Body of pancreas (tissue), 4 donors: ENCODE data around the gene KIF3B. TPM values are rescaled to one million over a fixed set of nuclear protein-coding genes. Genes with fewer than 3 reads are reported as not detected.
A peak's percentile ranks its signal among the peaks of the same experiment; 100 is the strongest.

Experiments used
- ATAC-seq: fragments of 150-250 bp; one replicate; pipeline ENCODE4 v1.9.1; 2016
- DNase-seq, 4 donors: peaks; one replicate each; pipeline ENCODE4 v3.0.0-alpha.2; 2019
- H3K27ac ChIP-seq, 4 donors: fragments of 200-600 bp; sonication (generic); 1 replicate in 3 of 4; 2 replicates in 1 of 4; pipeline versions ENCODE4 v1.5.1 to v1.6.1; 2016 to 2019; ENCODE audit warnings: mild to moderate bottlenecking in 1 of 4, mixed read lengths in 1 of 4, moderate library complexity in 1 of 4
- H3K27me3 ChIP-seq, 2 donors: fragments of 200-600 bp; sonication (generic); one replicate each; pipeline ENCODE4 v1.6.0; 2016; ENCODE audit warnings: mild to moderate bottlenecking in 1 of 2
- H3K36me3 ChIP-seq, 2 donors: fragments of 200-600 bp; sonication (generic); replicated peaks in 1 of 2; 2 replicates each; pipeline ENCODE4 v1.5.1; 2016; ENCODE audit warnings: low read depth in 2 of 2; ENCODE audit not compliant: insufficient read depth in 1 of 2
- H3K4me1 ChIP-seq: fragments of 200-600 bp; sonication (generic); one replicate; pipeline ENCODE4 v1.6.0; 2016
- H3K4me3 ChIP-seq, 2 donors: fragments of 200-600 bp; sonication (generic); 1 replicate in 1 of 2; 2 replicates in 1 of 2; pipeline ENCODE4 v1.5.1; 2016 to 2019
- H3K9me3 ChIP-seq, 3 donors: fragments of 200-600 bp; sonication (generic); 1 replicate in 2 of 3; 2 replicates in 1 of 3; pipeline ENCODE4 v1.5.1; 2016
- CTCF ChIP-seq, 7 experiments: fragments of 450-650 bp in 4 of 7; fragments of 200-600 bp in 3 of 7; sonication (generic) in 3 of 7; IDR thresholded peaks; one replicate each; pipeline ENCODE4 v1.5.1; 2016 to 2019; ENCODE audit warnings: antibody characterized with exemption in 7 of 7
- POLR2A ChIP-seq, 3 donors: fragments of 450-650 bp; IDR thresholded peaks; one replicate each; pipeline ENCODE4 v1.6.1; 2016; ENCODE audit warnings: antibody characterized with exemption in 3 of 3, mild to moderate bottlenecking in 2 of 3
- WGBS, 2 donors: methylation state at CpG; one replicate each; pipeline ENCODE4 v1.1.5; 2017; 5-methylcytosine and 5-hydroxymethylcytosine counted together
- intact Hi-C: fragments of 100-400 bp; cut with DNase I; formaldehyde crosslinking; loops from one replicate; pipeline ENCODE4 v1.15.1; 2023
- total RNA-seq, 2 donors: library from RNA; depleted of rRNA; stranded (reverse); fragments of >200 nt; gene quantifications; one replicate each; pipeline ENCODE4 v1.1.0, GENCODE V29; 2016

Gene KIF3B
- total RNA-seq, 2 donors from 2014 or later, result 23.1 to 28.3 TPM

- H3K4me3 ChIP-seq, result no peak overlapping the region
- WGBS, 2 donors, result 37 to 51% methylated on average over 6 of the region's 6 CpGs
- no peaks in the 10 kb centered on the region for H3K9me3 ChIP-seq
- H3K27ac ChIP-seq, result peak overlapping the region in 2 of 4 donors; percentile 10 to 53
- no peaks in the 10 kb centered on the region for H3K27me3 ChIP-seq
- intact Hi-C loops, result no loop called here
- DNase-seq (no peak), ATAC-seq (no peak)
- H3K4me1 ChIP-seq, result peaks cover 38% of the 10 kb centered on the region
- TF ChIP-seq CTCF (IDR thresholded peaks at IDR 0.05) (no peak), POLR2A (IDR thresholded peaks at IDR 0.05) (no peak)
- H3K36me3 ChIP-seq, result no peaks in the 10 kb centered on the region
Observed at GRCh38 chr20:32296819-32297420, 19.5 kb downstream of the KIF3B start.

GRCh38 chr20:32297439-32297838 is 20.0 kb downstream of the KIF3B start:
- 62 to 64% methylated on average over 4 of the region's 4 CpGs for WGBS, 2 donors
- H3K27me3 ChIP-seq, result no peaks in the 10 kb centered on the region
- no peak for ATAC-seq
- no peaks in the 10 kb centered on the region for H3K36me3 ChIP-seq
- H3K4me1 ChIP-seq, result peaks cover 44% of the 10 kb centered on the region
- H3K27ac ChIP-seq, result peak overlapping the region in 1 of 4 donors; percentile 53
- no peak for TF ChIP-seq POLR2A (IDR thresholded peaks at IDR 0.05)
- no peak for TF ChIP-seq CTCF (IDR thresholded peaks at IDR 0.05)
- DNase-seq, result no peak
- H3K4me3 ChIP-seq, result no peak overlapping the region
- intact Hi-C loops, result no loop called here
- no peaks in the 10 kb centered on the region for H3K9me3 ChIP-seq

GRCh38 chr20:32300647-32301046 is 23.2 kb downstream of the KIF3B start:
- ATAC-seq (no peak), DNase-seq (no peak)
- Histone ChIP-seq H3K4me3 (no peak overlapping the region), H3K27me3 (no peaks in the 10 kb centered on the region), H3K4me1 (peaks cover 54% of the 10 kb centered on the region), H3K36me3 (no peaks in the 10 kb centered on the region), H3K9me3 (no peaks in the 10 kb centered on the region), H3K27ac (no peak overlapping the region)
- WGBS, 2 donors, result 95 to 97% methylated on average over 6 of the region's 6 CpGs
- TF ChIP-seq CTCF (IDR thresholded peaks at IDR 0.05), result no peak
- TF ChIP-seq POLR2A (IDR thresholded peaks at IDR 0.05), result no peak
- intact Hi-C loops, result no loop called here

- TF ChIP-seq POLR2A (IDR thresholded peaks at IDR 0.05), result no peak
- no peak for TF ChIP-seq CTCF (IDR thresholded peaks at IDR 0.05)
- no peaks in the 10 kb centered on the region for H3K27me3 ChIP-seq
- WGBS, 2 donors, result 69 to 74% methylated on average over 5 of the region's 5 CpGs
- H3K36me3 ChIP-seq, result no peaks in the 10 kb centered on the region
- no peaks in the 10 kb centered on the region for H3K9me3 ChIP-seq
- peaks cover 55% of the 10 kb centered on the region for H3K4me1 ChIP-seq
- H3K4me3 ChIP-seq, result no peak overlapping the region
- intact Hi-C loops, result no loop called here
- DNase-seq (no peak), ATAC-seq (no peak)
- H3K27ac ChIP-seq, result peak overlapping the region in 3 of 4 donors; percentile 21 to 64 (median 46)
Observed at GRCh38 chr20:32301719-32302506, 24.5 kb downstream of the KIF3B start.
